ENCODE results near the gene MRPL58.
"Not testable (repeated sequence)": the region's sequence is repeated elsewhere in the genome, so short reads cannot be mapped to it uniquely, and the experiment has no call there.

Gene MRPL58
- 4.3 to 23.6 (median 15.4) reads per million in 18 experiments for total RNA-seq

DNA sequence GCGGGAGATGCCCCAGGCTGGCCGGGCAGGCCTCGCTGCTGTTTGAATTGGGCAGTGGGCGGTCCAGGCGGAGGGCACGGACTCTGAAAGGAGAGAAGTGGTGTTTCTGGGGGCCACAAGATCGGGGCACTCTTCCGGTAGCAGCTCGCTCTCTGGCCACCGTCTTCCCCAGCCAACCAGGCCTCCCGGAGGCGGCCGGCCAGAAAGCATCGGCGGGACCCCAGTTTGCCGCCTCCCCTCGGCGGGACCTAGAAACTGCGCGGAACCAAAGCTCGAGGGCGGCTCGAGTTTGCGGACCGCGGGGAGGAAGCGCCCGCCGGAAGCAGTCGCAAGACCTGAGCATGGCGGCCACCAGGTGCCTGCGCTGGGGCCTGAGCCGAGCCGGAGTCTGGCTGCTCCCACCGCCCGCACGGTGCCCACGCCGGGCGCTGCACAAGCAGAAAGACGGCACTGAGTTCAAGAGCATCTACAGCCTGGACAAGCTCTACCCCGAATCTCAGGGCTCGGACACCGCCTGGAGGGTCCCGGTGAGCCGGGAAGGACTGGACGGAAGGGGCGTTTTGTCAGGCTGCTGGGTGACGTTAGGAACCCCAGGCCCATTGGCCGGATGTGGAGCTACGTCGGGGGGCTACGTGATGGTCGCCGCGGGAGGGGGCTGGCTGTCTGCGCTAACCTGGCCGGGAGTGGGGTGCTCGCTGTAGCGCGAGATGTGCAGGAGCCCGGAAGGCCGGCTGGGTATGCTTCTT is at the start of gene MRPL58:
Gene MRPL58, plus strand, starts transcription at position 325 of the 746 bp plus-strand sequence. Its CDS starts 17 bp downstream, at position 342.
- peak; percentile 80 to 86 for DNase-seq

DNA sequence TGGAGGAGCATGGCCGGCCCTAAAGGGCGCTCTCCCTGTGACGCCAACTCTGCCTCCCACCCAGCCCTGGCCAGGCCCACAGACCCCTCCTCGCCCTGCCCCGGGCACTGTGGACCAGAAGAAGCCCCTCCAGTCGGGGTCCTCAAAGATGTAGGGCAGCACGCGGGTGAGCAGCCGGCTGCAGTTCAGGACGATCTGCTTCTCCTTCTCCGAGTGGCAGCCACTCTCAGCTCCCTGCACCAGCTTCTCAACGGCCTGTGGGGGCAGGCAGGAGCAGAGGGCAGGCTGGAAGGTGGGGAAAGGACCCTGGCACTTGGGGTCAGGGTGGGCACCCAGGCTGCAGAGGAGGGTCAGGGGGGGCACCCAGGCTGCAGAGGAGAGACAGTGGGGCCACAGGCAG is 48.8 kb upstream of the MRPL58 start:
- no peak for DNase-seq

DNA sequence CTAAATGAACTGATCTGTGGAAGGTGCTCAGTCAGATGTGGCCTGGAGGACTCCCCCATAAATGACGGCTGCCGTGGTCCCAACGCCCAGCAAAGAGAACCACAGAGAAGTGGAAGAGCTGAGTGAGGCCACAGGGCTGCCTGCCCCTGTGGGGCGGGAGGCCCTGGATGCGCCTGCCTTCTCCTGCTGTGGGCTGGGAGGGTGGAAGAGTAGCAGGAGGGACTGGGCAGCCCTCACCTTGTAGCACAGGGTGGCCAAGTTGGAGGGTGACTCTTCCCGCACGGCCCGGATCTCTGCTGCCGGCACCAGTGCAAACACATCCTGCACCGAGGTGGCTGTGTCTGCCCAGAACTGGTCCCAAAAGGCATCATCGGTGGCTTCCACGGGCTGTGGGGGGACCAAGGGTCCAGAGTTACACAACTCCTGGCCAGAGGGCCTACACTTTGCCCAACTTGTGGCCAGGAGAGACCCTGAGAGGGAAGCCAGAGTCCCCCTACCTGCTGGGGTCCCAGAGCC is 48.2 kb upstream of the MRPL58 start:
- no peak for DNase-seq

DNA sequence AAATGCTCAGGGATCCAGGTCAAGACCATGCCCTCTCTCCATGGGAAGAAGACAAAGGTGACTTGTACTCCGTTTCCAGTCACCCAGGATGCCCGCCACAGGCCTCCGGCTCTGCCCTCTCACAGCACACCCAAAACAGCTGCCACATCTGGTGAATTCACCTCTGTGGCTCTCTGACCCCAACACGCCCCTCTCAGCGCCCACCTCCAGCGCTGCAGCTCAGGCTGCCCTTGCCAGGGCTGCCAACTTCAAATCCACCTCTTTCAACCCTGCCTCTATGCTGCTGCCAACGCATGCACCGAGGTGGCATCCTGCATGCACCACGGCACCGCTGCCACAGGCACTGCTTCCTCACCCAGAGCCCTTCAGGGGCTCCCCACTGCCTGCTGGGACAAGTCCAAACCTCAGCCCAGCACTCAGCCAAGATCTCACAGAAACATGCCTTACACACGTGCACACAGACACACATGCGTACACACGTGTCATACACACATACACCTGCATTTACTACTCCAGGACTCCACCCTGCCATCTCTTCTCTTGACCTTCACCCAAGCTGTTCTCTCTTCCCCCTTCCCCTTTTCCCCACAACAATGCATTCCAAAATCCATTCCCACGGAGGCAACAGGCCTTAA is 47.4 kb upstream of the MRPL58 start:
- no peak for DNase-seq

- no peak for DNase-seq
Measured at GRCh38 chr17:74968361-74968780, 44.1 kb upstream of the MRPL58 start.

DNA sequence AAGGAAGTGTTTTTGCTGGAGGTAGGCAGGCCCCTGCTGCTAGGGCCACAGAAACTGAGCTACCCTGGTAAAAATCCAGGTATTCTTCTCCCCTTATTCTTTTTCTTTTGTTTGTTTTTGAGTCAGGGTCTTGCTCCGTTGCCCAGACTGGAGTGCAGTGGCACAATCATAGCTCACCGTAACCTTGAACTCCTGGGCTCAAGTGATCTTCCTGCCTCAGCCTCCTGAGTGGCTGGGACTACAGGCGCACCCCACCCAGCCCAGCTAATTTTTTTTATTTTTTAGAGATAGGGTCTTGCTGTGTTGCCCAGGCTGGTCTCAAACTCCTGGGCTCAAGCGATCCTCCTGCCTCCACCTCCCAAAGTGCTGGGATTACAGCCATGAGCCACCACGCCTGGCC is 43.0 kb upstream of the MRPL58 start:
- DNase-seq = not testable (repeated sequence)

DNA sequence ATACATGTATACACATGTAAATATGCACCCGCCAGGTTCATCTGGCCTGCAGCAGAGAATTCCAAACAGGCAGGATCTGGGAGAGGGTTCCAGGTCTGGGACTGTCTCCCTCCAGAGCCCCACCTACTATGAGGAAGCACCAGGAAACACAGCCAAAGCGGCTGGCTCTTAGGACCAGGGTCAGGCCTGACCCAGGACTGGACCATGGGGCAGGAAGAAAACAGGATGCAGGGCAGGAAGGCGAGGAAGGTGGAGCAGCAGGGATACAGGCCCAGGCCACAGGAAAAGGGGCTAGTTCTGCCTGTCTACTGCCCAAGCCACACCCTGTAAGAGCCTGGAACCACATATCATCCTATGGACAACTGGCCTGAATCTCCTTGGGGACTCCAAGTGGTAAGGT is 42.1 kb upstream of the MRPL58 start:
- DNase-seq = no peak

DNA sequence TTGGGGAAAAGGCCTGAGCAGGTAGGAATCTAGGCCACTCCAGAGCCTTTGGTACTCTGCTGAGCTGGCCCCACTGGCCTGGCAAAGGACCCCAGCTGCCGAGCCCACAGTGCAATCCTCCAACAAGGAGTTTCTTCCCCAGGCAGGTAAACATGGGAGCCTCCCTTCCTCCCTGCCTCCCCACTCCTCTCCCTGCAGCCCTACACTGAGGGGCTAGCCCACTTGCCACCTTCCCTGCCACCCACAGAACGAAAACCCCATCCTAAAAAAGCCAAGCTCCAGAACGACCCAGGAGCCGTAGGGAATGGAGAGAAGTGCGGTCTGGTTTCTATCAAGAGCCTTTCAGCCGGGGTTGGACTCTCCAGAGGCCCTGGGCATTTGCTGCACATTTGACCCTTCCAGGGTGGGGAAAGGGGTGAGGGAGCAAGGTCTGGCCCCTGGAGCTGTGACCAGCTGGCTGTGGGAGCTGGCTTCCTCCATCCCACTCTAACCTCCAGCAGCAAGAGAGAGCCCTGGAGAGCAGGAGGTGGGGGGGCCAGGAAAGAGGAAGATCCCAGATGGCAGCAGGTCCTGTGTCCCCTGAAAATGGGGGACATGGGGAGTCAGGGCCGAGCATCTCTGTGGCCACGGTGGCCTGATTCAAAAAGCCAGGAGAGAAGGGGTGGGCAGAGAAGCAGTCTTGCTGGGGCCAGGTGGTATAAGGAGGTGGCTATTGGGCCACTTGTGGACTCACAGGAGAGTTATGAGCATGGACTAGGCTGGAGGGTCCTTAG is 41.2 kb upstream of the MRPL58 start:
- DNase-seq = no peak

DNA sequence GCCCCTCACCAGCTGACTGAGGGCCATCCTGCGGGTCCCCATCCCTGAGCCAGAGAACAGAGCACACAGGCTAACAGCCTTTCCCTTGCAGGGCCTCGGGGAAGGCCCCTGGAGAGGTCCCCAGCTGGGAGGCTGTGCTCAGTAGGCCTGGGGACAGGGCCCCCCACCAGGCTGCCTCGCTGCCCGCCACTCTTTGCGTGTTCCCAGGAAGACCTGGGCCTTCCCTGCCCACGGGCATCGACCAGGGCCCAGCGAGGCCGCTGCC is 40.7 kb upstream of the MRPL58 start:
- DNase-seq = no peak

DNA sequence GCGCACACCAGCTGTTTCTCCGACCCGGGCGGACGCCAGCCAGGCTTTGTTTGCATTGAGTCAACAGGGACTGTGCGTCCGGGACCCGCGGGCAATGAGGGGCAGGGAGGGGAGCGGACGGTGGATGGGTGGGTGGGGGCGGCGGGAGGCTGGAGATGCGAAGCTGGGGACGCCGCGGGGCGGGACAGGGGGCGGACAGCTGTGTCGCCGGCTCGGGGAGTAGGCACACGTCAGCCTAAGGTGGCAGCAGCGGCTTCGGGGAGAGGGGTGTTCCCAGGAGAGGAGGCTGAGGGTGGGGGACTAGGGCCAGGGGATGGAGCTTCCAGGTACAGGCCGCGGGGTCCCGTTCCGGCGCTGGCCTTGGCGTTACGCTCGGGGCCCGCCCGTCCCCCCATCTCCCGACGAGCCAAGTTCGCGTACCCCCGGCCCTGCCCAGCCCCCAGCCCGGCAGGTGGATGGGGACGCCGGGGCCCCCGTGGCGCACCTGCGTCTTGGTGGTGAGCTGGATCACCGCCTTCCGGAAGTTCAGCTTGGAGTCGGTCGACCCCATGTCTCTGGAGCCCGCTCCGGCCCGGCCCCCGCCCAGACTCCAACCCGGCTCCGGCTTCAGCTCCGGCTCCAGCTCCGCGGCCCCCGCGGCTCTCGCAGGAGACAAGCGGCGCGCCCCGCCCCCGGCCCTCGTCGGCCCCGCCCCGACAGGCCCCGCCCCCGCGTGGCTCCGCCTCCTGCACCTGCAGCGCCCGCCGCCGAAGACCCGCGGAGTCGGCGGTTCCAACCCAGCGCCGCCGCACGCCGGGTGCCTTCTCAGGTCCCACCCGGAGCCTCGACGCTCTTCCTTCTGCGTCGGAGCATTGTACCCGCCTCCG is 40.1 kb upstream of the MRPL58 start, which contains the start of gene HID1:
Gene HID1, minus strand, starts transcription at position 653 of the 866 bp plus-strand sequence. Its CDS starts 103 bp downstream, at position 550.
- no peak for DNase-seq

- no peak for DNase-seq
Measured at GRCh38 chr17:74972973-74973328, 39.5 kb upstream of the MRPL58 start.

GRCh38 chr17:74975943-74976342 is 36.5 kb upstream of the MRPL58 start:
- no peak for DNase-seq

GRCh38 chr17:74977802-74978201 is 34.7 kb upstream of the MRPL58 start:
- DNase-seq = no peak

DNA sequence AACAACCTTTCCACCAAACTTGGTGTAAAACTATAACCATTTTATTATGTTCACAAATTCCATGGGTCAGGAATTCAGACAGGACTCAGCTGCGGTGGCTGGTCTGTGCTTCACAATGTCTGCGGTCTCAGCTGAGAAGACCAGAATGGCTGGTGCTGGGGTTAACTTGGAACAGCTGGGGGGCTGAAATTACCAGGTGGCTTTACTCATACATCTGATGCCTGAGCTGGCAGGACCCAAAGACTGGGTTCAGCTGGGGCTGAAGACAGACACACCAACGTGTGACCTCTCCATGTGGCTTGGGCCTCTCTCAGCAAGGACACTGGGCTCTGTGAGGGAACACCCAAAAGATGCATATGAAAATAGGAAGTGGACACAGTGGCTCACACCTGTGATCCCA is 34.2 kb upstream of the MRPL58 start:
- DNase-seq = no peak

DNA sequence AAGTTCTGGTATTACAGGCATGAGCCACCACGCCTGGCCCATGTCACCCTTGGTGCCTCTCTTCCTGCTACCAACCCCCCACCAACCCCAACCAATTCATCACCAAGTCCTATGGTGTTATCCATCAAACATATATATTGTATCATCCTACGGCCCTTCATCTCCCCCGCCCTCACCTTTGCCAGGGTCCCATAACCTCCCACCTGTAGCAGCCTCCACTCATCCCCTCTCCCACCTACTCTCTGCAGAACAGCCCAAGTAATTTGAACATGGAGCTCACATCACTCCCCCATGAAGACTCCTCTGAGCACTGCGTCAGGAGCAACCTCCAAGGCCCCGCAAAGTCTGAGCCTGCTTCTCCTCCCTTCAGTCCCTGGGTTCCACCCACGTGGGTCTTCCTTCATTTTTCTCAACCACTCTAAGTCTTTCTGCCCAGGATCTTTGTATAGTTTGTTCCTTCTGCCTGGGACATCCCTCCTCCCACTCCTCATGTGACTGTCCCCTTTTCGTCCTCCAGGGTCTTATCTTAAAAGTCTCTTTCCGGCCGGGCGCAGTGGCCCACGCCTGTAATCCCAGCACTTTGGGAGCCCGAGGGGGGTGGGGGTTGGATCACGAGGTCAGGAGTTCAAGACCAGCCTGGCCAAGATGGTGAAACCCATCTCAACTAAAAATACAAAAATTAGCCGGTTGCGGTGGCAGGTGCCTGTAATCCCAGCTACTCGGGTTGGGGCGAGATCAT is 32.9 kb upstream of the MRPL58 start:
- DNase-seq = no peak

DNA sequence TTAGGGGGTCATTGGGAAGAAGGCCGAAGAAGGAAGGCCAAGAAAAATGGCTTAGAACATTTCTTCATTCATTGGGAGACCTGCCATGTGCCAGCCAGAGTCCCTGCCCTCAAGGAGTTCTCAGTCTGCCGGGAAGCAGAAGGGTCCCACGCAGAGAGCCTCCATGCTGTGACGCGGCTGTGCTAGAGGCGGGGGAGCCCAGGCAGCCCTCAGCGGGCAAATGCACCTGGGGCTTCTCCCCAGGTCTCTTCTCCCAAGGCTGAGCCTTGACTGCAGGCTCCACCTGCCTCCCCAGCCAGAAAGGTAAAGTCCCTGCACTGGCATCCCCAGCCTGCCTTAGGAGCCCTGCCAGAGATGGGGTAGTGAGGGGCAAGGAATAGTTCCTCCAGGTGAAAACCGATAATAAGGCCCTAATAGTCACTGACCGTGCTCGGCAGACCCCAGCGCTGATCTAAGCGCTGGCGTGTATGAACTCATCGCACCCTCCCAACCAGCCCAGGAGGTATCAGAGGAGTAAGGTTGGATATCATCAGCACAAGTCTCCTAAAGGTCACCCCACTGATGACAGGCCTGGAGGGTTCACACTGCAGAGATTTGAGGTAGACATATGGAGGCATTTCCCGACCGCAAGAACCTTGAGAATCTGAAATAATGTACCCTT is 31.0 kb upstream of the MRPL58 start:
- no peak for DNase-seq

DNA sequence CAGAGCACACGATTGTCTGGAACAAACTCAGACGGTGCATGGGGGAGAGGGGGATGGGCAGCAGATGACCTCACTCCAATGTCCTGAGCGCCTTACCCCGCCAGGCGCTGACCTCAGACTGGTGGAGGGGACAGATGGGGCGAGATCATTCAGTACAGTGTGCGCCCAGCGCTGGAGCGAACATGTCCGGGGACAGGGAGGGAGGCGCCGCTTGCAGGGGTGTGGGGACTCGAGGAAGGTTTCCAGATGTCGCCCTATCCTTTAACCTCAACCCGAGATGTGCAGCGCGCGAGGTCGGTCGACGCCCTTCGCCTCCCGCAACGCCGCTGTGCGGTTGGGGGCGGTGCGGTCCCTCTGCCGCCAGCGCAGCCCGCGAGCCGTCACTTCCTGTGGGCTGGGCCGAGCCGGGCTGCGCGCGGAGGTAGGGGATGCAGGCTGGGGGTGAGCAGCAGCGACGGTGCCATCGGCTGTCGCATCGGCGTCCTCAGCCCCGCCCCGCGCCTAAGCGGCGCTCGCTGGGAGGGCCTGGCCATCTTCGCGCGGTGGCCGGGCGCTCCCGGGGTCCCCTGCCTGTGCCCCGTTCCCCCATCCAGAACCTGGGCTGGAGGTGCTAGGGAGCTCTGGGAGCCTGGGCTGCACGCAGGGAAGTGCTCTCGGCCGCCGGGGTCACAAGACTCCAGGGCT is 30.3 kb upstream of the MRPL58 start:
- DNase-seq = peak in 1 of 2 donors; percentile 15

DNA sequence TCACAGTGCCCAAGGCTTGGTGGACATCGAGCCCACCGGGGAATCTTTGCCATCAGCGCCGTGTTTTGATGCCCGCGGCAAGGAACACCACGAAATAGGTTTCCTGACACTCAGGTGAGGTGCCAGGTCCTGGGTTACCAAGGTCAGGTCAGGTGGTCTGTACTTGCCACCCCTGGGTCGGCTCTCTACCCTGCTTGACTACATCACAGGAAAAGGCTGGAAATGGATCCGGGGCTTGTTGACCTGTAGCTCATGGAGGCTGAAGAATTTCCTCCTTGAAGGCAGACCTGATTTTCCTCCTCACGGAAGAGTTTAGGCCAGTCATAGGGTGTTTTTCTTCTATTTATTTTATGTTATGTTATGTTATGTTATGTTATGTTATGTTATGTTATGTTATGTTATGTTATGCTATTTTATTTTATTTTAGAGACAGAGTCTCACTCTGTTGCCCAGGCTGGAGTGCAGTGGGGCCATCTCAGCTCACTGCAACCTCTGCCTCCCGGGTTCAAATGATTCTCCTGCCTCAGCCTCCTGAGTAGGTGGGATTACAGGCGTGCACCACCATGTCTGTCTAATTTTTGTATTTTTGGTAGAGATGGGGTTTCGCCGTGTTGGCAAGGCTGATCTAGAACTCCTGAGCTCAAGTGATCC is 29.7 kb upstream of the MRPL58 start:
- not testable (repeated sequence) for DNase-seq

DNA sequence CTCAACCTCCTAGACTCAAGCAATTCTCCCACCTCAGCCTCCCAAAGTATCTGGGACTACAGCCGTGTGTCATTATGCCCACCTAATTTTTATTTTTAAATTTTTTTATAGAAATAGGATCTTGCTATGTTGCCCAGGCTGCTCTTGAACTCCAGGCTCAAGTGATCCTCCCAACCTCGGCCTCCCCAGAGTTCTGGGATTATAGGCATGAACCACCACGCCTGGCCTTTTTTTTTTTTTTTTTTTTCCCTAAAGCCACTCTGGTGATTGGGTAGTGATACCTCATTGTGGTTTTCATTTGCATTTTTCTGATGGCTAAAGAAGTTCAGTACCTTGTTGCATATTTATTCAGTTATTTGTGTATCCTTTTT is 26.3 kb upstream of the MRPL58 start:
- DNase-seq = no peak

DNA sequence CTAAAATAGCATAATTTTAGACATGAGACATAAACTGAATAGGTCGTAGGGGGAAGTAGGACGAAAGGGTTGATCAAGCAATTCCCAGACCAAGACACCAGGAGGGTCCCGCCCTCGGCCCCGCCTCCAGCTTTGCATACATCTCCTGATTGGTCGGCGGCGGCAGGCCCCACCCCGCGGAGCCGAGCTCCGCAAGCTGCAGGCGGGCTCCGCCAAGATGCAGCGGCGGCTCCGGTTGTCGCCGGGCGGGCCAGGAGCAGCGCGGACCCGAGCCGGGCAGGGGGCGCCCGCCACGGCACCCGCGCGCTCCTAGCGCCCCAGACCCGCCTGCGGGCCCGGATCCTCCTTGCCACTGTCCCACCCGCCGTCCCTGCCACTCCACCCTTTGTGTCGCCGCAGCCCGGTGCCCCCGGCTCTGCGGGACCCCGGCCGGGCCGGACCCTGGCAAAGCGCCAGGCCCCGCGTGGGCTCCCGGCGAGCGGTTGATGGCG is 25.0 kb upstream of the MRPL58 start, which contains the start of gene CDR2L:
Gene CDR2L, plus strand, starts transcription at position 215 of the 491 bp plus-strand sequence. CDS start 412 bp downstream, outside the sequence.
- peak; percentile 96 to 97 for DNase-seq
